Caki2 (cell line): ENCODE data around the gene CHD9. TPM values are rescaled to one million over a fixed set of nuclear protein-coding genes. Genes with fewer than 3 reads are reported as not detected.
"Not testable (repeated sequence)": the region's sequence is repeated elsewhere in the genome, so short reads cannot be mapped to it uniquely, and the experiment has no call there.

Source experiments
- DNase-seq: peaks from one replicate; pipeline ENCODE4 v3.0.0-alpha.2; 2015; ENCODE audit warnings: low read depth
- in situ Hi-C: cut with HindIII; loops from 2 replicates; pipeline ENCODE4 v1.10.0; 2016; ENCODE audit warnings: low sequenced_read_pairs, low pct_unique_long_range_greater_than_20kb, mixed read lengths
- total RNA-seq: library from RNA; depleted of rRNA; stranded (reverse); fragments of >200 nt; shearing (Covaris generic); gene quantifications from 2 replicates; pipeline ENCODE4 v1.2.3, GENCODE V29; 2014; ENCODE audit warnings: low replicate concordance

CHD9 gene
- total RNA-seq, 1 experiment from 2014 or later = 8.8 TPM

- DNase-seq = no peak
- in situ Hi-C loops = no loop called here
Measured at GRCh38 chr16:53065461-53066061, 10.8 kb downstream of the CHD9 start.

- DNase-seq = no peak
- in situ Hi-C loops = no loop called here
Measured at GRCh38 chr16:53067675-53068074, 12.9 kb downstream of the CHD9 start.

DNA sequence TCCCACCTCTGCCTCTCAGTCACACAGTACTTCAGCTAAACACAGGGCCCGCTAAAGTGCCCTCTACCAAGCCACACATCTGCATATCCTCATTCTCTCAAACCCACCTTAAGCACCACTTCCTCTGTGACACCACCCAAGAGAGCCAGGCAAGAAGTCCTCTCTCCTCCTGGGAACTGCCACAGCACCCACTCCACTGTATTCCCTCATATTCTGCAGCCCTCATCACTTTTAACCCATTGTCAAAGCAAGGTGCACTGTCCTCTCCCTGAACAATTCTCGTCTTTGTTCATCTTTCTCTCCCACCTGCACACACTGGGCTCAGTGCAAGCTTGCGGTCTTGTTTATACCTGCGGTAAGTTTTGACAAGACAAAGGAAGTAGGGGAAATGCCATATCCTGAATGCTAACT, 13.6 kb downstream of the CHD9 start:
- in situ Hi-C loops = no loop called here
- no peak for DNase-seq

GRCh38 chr16:53069772-53070171, 15.0 kb downstream of the CHD9 start:
- in situ Hi-C loops = no loop called here
- no peak for DNase-seq

GRCh38 chr16:53071748-53072301, 17.0 kb downstream of the CHD9 start:
- in situ Hi-C loops = no loop called here
- DNase-seq = no peak

GRCh38 chr16:53073022-53073421, 18.2 kb downstream of the CHD9 start:
- in situ Hi-C loops = no loop called here
- DNase-seq = no peak

- in situ Hi-C loops, DNase-seq: not testable (repeated sequence)
Measured at GRCh38 chr16:53074296-53074695, 19.5 kb downstream of the CHD9 start.

- in situ Hi-C loops, DNase-seq: not testable (repeated sequence)
Measured at GRCh38 chr16:53075461-53075860, 20.7 kb downstream of the CHD9 start.

DNA sequence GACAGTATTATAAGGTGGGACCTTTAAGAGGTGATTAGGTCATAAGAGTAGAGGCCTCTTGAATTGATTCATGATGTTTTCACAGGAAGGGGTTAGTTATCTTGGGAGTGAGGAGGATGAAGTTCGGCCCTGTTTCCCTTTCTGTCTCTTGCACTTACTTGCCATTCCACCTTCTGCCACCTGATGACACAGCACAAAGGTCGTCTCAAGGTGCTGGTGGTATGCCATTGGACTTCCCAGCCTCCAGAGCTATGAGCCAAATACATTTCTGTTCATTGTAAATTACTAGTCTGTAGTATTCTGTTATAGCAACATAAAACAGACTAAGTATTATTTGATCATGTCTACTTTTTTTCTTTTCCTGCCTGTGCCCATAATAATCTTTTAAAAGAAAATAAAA, 23.5 kb downstream of the CHD9 start:
- in situ Hi-C loops = no loop called here
- DNase-seq = no peak

- no peak for DNase-seq
- in situ Hi-C loops = no loop called here
Measured at GRCh38 chr16:53078765-53079485, 24.1 kb downstream of the CHD9 start.

GRCh38 chr16:53080345-53081031, 25.7 kb downstream of the CHD9 start:
- in situ Hi-C loops = no loop called here
- DNase-seq = peak; percentile 25

DNA sequence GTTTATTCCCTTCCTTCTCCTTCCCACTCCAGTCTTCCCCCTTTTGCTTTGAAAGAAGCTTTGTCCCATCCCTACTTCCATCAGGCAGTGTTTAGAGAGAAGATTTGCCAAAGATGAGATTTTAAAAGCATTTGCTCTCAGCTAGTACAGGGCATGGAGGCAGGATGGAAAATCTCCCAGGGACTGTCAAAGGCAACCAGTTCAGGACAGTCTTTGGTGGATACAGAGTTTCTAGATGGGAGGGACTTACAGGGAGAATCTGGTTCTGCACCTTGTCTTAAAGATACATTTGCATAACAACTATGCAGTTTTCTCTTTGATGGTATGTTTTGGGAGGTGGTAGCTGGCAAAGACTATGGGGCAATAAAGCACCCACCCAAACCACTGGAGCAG, 26.2 kb downstream of the CHD9 start:
- in situ Hi-C loops = no loop called here
- DNase-seq = no peak

DNA sequence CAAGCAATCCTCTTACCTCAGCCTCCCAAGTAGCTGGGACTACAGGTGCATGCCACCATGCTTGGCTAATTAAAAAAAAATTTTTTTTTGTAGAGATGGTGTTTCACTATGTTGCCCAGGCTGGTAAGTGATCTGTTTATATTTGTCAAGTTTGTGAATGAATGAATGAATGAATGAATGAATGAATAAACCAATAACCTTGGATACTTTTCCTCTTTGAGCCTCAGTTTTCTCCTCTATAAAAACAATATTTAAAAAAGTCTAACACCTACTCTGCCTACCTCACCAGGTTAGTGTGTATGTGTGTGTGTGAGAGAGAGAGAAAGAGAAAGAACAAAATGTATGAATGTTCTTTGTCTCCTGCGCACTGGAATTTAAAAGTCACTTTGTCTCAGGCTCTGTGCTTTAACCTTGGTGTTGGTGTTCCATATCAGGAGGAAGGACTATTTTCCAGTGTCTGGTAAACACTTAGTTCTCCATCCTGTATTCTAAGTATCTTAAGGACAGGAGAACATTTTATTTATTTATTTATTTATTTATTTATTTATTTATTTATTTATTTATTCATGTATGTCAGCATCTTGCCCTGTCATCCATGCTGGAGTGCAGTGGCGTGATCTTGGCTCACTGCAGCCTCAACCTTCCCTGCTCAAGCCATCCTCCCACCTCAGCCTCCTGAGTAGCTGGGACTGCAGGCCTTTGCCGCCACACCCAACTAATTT, 27.1 kb downstream of the CHD9 start:
- no peak for DNase-seq
- in situ Hi-C loops = no loop called here

GRCh38 chr16:53082509-53082908, 27.7 kb downstream of the CHD9 start:
- in situ Hi-C loops = no loop called here
- DNase-seq = no peak

DNA sequence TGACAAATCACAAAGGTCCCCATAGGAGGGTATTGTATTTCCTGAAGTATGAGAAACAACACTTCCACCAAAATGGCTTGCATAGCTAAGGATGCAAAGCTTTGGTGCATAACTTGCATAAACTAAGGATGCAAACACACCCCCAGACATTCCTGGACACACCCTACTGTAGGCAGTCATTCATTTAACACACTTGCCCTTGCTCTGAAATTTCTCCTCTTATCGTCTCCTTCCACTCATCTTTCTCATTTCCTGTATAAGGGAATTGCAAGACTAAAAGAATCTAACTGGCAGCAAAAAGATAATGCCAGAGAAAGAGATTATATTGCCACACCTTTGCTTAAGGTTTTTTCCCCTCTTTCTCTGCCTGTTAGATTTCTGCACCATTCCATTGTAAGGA, 28.3 kb downstream of the CHD9 start:
- DNase-seq = no peak

DNA sequence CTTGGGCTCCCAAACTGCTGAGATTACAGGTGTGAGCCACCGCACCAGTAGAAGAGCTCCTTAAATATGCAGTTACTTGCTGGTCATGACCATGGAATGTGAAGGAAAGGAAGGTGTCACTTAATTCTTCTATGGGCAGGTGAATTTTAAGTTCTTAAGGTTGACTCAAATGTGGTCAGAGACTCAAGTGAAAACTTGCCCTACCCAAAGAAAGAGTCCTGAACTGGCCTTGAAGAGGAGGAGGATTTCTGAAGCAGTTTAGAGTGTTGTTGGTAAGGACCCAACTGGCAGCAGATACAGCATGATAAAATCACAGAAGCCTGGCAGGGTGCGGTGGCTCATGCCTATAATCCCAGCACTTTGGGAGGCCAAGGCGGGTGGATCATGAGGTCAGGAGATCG, 29.4 kb downstream of the CHD9 start:
- in situ Hi-C loops = no loop called here
- no peak for DNase-seq

More for the DNA sequence above, 28.3 kb downstream of the CHD9 start:
- in situ Hi-C loops = no loop called here

DNA sequence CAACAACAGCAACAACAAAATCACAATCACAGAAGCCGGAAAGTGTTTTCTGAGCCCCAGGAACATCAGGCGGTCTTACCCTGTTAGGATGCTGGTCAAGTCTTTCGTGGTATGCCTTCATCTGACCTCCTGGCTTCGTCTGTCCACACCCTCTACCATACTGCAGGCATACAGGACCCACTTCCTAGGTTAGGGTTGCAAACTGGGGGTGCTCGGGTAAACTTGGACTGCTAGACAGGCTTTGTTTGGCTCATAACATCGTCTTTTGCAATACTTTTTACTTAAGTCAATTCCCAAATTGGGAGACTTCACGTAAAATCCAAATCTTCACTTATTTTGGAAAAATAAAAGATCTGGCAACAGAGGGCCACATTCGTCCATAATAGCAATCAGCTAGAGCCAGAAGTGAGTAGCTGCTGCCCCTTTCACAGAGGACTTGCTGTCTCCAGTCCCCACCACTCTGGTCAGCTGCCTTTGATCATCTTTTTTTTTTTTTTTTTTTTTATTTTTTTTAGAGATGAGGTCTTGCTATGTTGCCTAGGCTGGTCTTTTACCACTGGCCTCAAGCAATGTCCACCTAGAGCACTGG, 30.0 kb downstream of the CHD9 start:
- in situ Hi-C loops = no loop called here
- DNase-seq = no peak

GRCh38 chr16:53085369-53085843, 30.6 kb downstream of the CHD9 start:
- in situ Hi-C loops = no loop called here
- DNase-seq = no peak
